ENCODE measurements around the gene CLTC.

The CLTC gene

GRCh38 chr17:59695945-59696681, 76.4 kb downstream of the CLTC start:
- peaks cover 40% of the 10 kb centered on the region for H4K20me1 ChIP-seq (ENCODE audit: insufficient read depth, low read length, poor library complexity, severe bottlenecking)
- no peaks in the 10 kb centered on the region for H3K27me3 ChIP-seq (ENCODE audit: insufficient read depth, low read length, poor library complexity, severe bottlenecking)
- H3K9me2 ChIP-seq (replicated peaks; ENCODE audit: low read depth, low read length), result no peaks in the 10 kb centered on the region
- H3K36me3 ChIP-seq (ENCODE audit: insufficient read depth, low read length), result peaks cover 73% of the 10 kb centered on the region
- H3K4me3 ChIP-seq (ENCODE audit: low read length, poor library complexity, severe bottlenecking), result no peak overlapping the region
- no peaks in the 10 kb centered on the region for H3F3A ChIP-seq (ENCODE audit: low read depth)
- H3K9ac ChIP-seq (ENCODE audit: low read depth, low read length, poor library complexity, severe bottlenecking), result no peak overlapping the region
- H3K79me2 ChIP-seq (ENCODE audit: insufficient read depth, low read length), result peaks cover 41% of the 10 kb centered on the region; the same call in 1 of the 2 replicates
- H3K4me2 ChIP-seq (ENCODE audit: low read depth, low read length, poor library complexity, severe bottlenecking), result no peak overlapping the region
- H2AFZ ChIP-seq (ENCODE audit: low read length), result no peak overlapping the region
- no peaks in the 10 kb centered on the region for H3K9me3 ChIP-seq (ENCODE audit: insufficient read depth, low read depth, low read length)
- TF ChIP-seq, protein P1, sequence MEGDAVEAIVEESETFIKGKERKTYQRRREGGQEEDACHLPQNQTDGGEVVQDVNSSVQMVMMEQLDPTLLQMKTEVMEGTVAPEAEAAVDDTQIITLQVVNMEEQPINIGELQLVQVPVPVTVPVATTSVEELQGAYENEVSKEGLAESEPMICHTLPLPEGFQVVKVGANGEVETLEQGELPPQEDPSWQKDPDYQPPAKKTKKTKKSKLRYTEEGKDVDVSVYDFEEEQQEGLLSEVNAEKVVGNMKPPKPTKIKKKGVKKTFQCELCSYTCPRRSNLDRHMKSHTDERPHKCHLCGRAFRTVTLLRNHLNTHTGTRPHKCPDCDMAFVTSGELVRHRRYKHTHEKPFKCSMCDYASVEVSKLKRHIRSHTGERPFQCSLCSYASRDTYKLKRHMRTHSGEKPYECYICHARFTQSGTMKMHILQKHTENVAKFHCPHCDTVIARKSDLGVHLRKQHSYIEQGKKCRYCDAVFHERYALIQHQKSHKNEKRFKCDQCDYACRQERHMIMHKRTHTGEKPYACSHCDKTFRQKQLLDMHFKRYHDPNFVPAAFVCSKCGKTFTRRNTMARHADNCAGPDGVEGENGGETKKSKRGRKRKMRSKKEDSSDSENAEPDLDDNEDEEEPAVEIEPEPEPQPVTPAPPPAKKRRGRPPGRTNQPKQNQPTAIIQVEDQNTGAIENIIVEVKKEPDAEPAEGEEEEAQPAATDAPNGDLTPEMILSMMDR (conservative IDR thresholded peaks at IDR 0.05; ENCODE audit: low read length), result no peak
- TF ChIP-seq EZH2phosphoT487 (IDR thresholded peaks at IDR 0.05; ENCODE audit: borderline replicate concordance), result no peak
- H3K4me1 ChIP-seq (ENCODE audit: insufficient read depth, low read length, poor library complexity, severe bottlenecking), result peaks cover 18% of the 10 kb centered on the region

DNA sequence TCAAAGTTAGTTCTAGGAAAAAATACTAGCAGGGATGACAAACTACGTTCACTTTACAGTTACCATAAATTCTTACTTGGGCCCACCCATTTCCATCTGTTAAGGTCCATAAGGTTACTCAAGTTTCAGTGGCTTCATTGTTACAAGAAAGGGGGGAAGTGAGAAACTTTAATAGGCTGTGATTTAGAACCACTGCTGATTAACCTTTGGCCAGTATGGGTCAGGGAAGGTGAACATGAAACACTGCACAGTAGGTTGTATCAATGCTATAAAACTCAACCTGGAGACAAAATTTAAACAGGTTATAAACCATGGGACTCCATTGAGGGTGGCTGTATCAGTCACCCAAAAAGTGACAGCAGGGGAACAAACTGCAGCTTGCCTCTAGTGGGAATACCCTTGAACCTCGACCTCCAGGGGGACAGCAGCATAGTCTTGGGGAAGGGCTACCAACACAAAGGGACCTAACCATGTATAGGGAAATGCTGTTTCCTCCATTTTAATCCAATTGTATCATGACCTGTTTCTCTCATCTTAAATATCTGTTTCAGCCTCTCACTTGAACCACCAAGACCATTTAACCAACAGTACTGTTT, 77.1 kb downstream of the CLTC start:
- Histone ChIP-seq H3K27me3 (ENCODE audit: insufficient read depth, low read length, poor library complexity, severe bottlenecking) (no peaks in the 10 kb centered on the region), H3K9ac (ENCODE audit: low read depth, low read length, poor library complexity, severe bottlenecking) (no peak overlapping the region), H3K9me2 (replicated peaks; ENCODE audit: low read depth, low read length) (no peaks in the 10 kb centered on the region), H3K4me1 (ENCODE audit: insufficient read depth, low read length, poor library complexity, severe bottlenecking) (peaks cover 18% of the 10 kb centered on the region), H3K9me3 (ENCODE audit: insufficient read depth, low read depth, low read length) (no peaks in the 10 kb centered on the region), H3K79me2 (ENCODE audit: insufficient read depth, low read length) (peaks cover 47% of the 10 kb centered on the region), H3K36me3 (ENCODE audit: insufficient read depth, low read length) (peaks cover 71% of the 10 kb centered on the region), H2AFZ (ENCODE audit: low read length) (no peak overlapping the region), H3F3A (ENCODE audit: low read depth) (no peaks in the 10 kb centered on the region), H4K20me1 (ENCODE audit: insufficient read depth, low read length, poor library complexity, severe bottlenecking) (peaks cover 44% of the 10 kb centered on the region), H3K4me2 (ENCODE audit: low read depth, low read length, poor library complexity, severe bottlenecking) (no peak overlapping the region), H3K4me3 (ENCODE audit: low read length, poor library complexity, severe bottlenecking) (no peak overlapping the region)
- TF ChIP-seq, protein P1 (conservative IDR thresholded peaks at IDR 0.05; ENCODE audit: low read length), result no peak
- no peak for TF ChIP-seq EZH2phosphoT487 (IDR thresholded peaks at IDR 0.05; ENCODE audit: borderline replicate concordance)

DNA sequence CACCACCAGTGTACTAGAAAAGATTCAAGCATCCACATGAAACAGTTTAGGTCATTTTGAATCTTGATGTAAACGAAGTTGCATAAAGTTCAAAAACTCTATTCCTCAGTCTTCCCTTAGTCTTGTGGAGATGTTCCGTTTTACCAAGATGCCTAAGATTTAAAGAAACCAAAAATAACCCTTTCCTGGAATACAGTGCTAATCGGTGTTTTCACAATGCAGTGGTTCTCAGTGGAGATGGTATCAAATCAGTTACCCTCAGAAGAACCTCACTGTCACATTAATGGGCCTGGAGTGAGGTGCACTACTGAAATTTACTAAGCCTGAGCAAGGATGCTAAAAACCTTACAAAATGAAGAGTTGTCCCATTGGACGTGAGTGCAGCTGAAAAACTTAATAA, 78.4 kb downstream of the CLTC start:
- Histone ChIP-seq H3K4me2 (ENCODE audit: low read depth, low read length, poor library complexity, severe bottlenecking) (peak overlapping the region; percentile 46), H3K9ac (ENCODE audit: low read depth, low read length, poor library complexity, severe bottlenecking) (no peak overlapping the region)

More for the DNA sequence above, 78.4 kb downstream of the CLTC start:
- Histone ChIP-seq H3K4me3 (ENCODE audit: low read length, poor library complexity, severe bottlenecking) (no peak overlapping the region), H3K36me3 (ENCODE audit: insufficient read depth, low read length) (peaks cover 62% of the 10 kb centered on the region), H3F3A (ENCODE audit: low read depth) (no peaks in the 10 kb centered on the region), H3K27me3 (ENCODE audit: insufficient read depth, low read length, poor library complexity, severe bottlenecking) (no peaks in the 10 kb centered on the region), H3K9me2 (replicated peaks; ENCODE audit: low read depth, low read length) (no peaks in the 10 kb centered on the region), H2AFZ (ENCODE audit: low read length) (no peak overlapping the region), H4K20me1 (ENCODE audit: insufficient read depth, low read length, poor library complexity, severe bottlenecking) (peaks cover 55% of the 10 kb centered on the region), H3K79me2 (ENCODE audit: insufficient read depth, low read length) (peaks cover 61% of the 10 kb centered on the region), H3K9me3 (ENCODE audit: insufficient read depth, low read depth, low read length) (no peaks in the 10 kb centered on the region), H3K4me1 (ENCODE audit: insufficient read depth, low read length, poor library complexity, severe bottlenecking) (peaks cover 18% of the 10 kb centered on the region)
- TF ChIP-seq, protein P1 (conservative IDR thresholded peaks at IDR 0.05; ENCODE audit: low read length), result no peak
- TF ChIP-seq EZH2phosphoT487 (IDR thresholded peaks at IDR 0.05; ENCODE audit: borderline replicate concordance), result no peak

Data from Loucy (cell line).